Activated T-helper 1 cell treated with anti-CD3 and anti-CD28 coated beads, Interleukin-2, amount 50 U/mL, for 16 hours (primary cell): ENCODE data around the gene P2RX7.
A peak's percentile ranks its signal among the peaks of the same experiment; 100 is the strongest.

Source experiments
- DNase-seq, 2 donors: peaks; one replicate each; pipeline ENCODE4 v3.0.0-alpha.2; 2020; ENCODE audit warnings: low read depth in 1 of 2, low spot score in 1 of 2

Gene P2RX7

DNA sequence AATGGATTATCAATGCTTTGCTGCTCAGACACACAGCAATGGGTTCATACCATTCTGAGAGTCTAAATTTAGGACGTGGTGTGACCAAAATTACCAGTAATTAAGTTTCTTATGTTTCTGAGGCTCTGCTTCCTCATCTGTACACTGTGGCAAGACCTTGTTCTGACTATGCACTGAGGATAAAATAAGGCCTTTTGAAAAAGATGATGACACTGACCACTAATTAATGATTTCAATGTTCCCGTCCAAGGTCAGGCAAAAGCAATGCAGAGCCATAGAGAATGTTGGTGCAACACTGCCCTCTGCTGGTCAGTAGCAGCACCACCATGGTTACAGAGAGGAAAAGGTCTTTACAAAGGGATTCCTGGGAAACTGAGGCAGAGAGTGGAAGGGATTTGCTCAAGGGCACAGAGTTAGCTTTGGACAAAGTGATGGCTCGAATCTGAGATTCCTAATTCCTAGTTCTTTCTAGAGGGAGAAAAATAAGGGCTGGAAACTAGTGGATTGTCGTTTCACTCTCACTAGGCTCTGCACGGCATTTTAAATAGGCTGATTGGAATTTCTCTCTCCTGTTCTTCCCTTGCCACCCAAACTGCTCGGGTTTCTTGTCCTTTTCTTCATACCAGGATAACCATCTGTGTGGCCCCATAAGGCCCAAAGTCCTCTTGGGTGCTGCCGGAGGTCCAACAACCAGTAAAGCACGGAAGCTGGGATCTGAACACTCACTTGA lies 22.3 kb upstream of the P2RX7 start:
- peak; percentile 35 to 46 for DNase-seq

DNA sequence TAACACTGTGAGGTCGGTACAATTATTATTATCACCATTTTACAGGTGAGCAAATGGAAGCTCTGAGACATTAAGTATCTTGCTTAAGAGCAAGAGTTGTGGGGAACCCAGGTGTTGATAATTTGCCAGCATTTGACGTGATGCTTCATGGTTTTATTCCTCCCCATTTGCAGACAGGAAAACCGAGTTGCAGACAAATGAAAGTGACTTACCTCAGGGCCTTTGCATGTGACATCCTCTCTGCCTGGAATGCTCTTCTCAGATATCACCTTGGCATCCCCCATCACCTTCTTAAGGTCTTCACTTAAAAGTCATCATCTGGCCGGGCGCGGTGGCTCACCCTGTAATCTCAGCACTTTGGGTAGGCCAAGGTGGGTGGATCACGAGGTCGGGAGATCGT lies 21.0 kb upstream of the P2RX7 start:
- DNase-seq, result no peak

DNA sequence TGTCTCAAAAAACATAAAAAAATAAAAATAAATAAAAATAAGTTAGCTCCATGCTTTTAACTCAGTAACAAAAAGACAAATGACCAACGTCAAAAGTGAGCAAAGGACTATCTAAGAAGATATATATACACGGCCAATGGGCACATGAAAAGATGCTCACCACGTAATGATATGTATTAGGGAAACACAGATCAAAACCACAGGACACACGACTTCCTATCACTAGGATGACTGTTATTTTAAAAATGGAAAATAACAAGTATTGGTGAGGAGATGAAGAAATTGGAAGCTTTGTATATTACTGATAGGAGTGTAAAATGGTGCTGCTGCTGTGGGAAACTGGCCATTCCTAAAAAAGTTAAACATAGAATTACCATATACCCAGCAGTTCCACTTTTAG lies 20.2 kb upstream of the P2RX7 start:
- no peak for DNase-seq

DNA sequence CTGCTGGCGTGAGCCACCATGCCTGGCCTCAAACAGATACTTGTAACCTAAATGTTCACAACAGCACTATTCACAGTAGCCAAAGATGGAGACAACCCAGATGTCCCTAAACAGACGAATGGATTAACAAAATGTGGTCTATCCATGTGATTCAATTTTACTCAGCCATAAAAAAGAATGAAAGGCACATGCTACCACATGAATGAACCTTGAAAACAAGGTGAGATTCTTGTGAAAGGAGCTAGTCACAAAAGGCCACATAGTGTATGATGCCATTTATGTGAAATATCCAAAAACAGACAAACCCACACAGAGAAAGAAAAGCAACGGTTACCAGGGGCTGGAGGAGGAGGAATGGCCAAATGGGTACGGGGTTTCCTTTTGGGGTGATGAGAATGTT lies 19.6 kb upstream of the P2RX7 start:
- no peak for DNase-seq

DNA sequence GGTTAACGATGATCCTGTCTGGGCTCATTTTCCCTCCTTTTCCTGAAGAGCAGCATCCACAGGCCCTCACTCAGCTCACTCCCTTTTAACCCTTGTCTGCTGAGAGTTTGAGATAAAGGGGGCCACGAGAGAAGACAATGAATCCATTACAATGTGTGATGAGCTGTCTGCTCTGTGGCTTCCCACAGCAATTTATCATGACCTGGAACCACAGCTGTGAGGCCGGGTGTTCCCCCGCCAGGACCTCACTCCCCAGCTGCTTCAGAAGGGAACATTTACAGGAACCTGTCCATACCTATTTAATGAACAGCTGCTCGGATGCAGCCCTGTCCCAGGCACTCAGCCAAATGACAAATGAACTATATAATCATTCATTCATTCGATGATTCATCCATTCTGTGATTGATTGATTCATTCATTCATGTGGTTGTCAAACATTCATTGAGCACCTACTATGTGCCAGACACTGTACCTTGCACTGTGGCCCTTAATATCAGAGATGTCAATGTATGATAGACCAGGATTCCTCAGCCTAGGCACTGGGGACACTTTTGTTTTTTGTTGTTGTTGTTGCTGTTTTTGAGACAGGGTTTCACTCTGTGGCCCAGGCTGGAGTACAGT lies 18.5 kb upstream of the P2RX7 start:
- no peak for DNase-seq

DNA sequence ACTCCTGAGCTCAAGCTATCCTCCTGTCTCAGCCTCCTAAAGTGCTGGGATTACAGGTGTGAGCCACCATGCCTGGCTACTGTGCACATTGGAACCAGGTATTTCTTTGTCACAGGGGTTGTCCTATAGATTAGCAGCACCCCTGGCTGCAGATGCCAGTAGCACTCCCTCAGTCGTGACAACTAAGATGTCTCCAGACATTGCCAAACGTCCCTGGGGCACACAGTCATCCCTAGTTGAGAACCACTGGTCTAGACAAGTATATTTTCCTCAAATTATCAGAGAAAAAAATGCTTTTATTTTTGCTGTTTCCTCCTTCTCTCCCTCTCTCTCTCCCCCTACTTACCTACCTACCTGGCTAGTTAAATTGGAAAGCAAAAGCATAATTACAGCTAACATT lies 17.9 kb upstream of the P2RX7 start:
- no peak for DNase-seq

DNA sequence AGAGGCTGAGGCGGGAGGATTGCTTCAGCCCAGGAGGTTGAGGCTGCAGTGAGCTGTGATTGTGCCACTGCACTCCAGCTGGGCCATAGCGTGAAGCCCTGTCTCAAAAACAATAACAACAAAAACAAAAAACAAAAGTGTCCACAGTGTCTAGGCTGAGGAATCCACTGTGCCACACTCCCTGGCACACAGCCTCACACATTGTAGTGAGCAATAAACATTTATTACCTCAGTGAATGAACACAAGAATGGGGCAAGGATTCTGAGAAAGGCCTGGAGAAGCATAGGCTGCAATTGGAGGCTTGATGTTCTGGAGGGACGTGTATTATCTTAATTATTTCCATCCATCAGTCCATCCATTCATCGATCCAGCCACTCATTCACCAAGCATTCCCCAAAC lies 17.1 kb upstream of the P2RX7 start:
- no peak for DNase-seq

DNA sequence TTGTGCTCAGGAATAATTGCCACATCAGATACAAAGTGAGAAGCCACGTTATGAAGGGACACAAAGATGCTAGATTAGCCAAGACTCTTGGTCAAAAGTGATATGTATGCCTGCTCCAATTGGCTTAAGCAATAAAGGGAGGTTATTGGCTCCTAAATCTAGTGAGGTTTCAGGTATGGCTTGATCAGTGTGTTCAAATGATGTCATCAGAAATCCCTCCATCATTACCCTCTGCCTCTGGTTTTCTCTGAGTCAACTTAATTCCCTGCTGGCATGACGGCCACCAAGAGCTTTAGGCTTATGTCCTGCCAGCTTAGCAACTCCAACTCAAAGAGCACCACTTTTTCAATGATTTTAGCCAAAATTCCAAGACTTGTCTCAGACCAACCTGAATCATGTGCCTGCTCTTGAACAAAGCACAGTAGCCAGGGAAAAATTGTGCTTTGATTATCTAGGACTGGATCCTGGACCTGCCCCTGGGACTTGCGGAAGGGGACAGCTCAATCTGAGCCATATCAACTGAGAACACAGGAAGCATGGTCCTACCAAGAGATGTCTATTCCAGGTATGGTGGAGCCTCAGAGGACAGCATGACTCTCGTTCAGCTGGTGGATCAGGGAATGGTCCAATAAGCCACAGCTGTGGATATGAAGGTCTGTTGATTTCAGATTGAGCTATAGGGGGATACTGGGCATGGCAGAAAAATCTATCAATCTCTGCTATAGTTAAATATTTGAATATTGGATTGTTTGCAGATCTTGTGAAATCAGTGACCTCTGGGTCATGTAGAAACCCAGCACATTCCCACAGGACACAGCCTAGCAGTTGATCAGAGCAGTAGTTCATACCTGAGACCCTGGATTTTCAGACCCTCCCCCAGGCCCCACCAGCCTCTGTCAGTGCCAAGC lies 16.1 kb upstream of the P2RX7 start:
- DNase-seq, result no peak

DNA sequence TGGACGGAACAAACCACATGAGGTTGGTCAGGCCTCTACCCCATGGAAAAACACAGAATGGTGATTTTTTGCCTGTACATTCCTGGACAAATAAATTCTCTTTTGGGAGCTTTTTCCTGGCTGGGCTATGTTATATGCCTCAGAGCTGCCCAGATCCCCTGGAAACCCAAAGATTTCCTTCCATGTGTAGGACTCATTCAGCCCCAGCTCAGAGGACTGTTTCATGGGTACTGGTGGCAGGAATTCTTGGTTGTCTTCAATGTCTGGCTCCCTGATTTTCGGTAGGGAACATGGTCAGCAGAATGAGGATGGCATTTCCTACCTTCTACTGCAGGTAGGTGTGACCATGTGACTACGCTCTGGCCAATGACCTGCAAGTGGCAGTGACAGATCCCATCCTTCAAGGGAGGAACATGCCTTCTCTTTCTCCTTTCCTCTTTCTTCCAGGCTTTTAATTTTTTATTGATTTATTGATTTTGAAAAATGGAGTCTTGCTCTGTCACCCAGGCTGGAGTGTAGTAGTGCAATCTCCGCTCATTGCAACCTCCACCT lies 15.4 kb upstream of the P2RX7 start:
- DNase-seq, result no peak

DNA sequence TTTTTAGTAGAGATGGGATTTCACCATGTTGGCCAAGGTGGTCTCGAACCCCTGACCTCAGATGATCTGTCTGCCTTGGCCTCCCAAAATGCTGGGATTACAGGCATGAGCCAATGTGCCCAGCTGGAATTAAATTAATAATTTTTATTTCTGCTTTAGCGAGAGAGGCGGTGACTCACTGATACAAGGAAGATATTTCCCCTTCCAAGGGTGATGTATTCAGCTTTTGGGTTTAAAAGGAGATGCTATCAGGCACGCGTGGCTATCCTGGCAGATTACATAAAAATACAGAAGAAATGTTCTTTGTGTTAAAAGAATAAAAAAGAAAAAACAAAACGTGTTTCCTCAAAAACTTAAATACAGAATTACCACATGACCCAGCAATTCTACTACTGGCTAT lies 12.4 kb upstream of the P2RX7 start:
- no peak for DNase-seq

DNA sequence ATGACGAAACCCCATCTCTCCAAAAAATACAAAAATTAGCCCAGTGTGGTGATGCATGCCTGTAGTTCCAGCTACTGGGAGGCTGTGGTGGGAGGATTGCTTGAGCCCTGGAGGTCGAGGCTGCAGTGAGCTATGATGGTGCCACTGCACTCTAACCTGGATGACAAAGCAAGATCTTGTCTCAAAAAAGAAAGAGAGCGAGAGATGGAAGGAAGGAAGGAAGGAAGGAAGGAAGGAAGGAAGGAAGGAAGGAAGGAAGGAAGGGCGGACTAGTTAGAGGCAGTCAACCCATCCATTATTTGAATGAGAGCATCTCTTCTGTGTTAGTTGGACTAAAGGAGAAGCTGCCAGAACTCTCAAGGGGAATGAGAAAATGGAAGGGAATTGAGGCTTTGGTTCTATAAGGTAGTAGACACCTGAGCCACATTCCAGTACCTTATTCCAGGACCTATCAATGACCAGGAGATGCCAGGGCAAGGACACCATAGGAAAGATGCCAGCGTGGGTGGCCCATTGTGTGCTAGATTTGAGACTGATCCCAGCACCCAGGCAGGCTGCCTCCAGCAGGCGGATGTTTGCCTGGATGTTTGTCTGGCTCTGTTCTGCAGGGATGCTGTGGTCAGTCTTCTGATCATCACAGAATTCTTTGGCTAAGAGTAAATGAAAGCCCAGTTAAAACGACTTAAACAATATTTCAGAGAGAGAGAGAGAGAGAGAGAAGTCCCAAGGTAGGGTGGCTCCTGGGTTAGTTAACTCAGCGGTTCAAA lies 11.5 kb upstream of the P2RX7 start:
- DNase-seq, result no peak

DNA sequence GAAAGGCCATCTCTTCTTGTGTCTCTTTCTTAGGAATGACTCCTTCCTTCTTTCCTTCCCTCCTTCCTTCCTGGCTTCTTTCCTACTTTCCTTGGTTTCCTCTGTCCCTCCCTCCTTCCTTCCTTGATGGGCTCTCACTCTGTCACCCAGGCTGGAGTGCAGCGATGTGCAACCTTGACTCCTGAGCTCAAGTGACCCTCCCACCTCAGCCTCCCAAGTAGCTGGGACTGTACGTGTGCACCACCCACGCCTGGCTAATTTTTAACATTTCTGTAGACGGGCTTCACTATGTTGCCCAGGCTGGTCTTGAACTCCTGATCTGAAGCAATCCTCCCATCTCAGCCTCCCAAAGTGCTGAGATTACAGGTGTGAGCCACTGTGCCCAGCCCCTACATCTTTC lies 10.9 kb upstream of the P2RX7 start:
- no peak for DNase-seq

DNA sequence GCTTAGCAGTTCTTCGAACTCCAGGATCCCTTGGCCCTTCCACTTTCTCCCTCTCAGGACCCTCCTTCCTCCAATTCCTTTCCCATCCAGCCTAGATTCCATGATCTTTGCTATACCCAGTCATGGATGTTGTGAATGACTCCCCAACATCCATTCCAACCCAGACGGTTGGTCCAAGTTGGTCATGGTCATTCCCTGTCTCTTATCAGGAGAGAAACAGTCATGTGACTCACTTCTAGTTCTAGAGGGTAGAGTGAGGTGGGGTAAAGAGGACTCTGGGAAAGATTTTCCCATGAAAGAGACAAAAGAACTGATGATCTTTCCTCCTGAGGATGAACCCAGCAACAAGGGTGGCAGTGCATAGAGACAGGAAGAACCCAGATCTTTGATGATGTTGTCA lies 9.2 kb upstream of the P2RX7 start:
- DNase-seq, result no peak

DNA sequence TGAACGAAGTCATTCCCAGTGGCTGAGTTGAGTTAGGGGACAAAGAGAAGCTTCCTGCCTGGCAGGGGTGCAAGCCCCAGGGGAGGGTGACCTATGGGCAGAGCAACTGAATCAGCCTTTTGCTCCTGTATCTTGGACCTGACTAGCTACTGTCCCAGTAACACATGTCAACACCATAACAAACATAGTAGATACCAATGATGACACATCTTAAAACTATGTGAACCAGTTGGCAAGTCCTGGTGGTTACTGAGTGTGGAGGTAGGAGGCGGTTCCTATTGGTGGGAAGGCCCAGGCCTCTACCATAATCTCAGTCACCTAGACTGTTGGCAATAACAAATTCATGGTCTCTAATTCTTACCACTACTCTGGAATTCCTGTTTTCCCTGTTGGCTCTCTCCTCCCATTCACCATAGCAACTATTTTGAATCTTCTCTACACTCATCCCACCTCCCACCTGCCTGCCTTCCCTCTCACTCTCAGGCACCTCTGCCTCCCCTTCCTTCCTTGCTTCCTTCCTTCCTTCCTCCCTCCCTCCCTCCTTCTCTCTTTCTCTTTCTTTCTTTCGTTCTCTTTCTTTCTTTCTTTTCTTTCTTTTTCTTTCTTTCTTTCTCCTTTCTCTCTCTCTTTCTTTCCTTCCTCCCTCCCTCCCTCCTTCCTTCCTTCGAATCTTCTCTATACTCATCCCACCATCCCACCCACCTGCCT lies 8.1 kb upstream of the P2RX7 start:
- DNase-seq, result no peak

DNA sequence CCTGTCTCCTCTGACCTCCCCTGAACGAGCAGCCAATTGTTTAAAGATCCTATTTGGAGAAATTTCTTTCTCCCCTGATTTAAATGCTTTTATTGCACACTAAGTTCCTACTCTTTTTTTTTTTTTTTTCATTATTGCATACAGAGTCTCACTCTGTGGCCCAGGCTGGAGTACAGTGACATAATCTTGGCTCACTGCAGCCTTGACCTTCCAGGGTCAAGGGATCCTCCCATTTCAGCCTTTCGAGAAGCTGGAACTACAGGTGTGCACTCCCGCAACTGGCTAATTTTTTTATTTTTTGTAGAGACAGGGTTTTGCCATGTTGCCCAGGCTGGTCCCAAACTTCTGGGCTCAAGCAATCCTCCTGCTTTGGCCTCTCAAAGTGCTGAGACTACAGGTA lies 5.2 kb upstream of the P2RX7 start:
- DNase-seq, result no peak

DNA sequence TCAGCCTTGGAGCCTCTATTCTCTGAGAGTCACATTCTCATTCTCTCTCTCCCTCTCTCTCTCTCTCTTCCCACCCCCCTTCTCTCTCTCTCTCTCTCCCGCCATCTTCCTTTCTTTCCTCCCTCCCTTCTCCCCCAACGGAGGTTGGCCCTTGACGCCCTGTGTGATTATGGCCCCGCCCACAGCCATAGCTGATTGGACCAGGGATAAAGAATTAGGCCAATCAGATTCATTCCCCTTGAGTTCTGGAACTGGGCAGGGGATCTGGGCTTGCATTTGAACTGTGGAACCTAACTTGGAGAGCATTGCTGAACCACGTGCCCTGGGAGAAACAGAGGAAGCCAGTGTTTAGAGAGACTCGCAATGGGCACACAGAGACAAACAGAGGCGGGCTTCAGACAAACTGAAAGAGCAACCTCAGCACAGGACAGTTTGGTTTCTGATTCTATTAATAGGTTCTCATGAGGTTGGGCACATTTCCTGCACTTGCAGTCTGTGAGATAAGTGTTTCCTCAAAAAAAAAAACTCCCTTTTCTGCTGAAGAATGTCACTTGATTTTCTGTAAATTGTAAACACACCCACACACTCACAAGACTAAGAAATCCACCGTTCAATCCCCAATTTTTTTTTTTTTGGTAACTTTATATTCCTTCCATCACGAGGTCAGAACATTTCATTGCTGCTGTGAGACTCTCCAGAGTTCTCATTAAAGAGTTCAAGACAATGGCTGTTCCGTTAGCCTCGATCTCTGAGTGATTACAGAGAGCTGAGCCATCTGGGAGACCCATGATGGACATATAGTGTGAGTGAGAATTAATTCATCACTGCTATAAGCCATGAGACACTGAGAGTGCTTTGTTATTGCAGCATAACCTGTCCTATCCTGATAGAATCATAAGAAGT lies 3.5 kb upstream of the P2RX7 start:
- peak; percentile 38 to 68 for DNase-seq

DNA sequence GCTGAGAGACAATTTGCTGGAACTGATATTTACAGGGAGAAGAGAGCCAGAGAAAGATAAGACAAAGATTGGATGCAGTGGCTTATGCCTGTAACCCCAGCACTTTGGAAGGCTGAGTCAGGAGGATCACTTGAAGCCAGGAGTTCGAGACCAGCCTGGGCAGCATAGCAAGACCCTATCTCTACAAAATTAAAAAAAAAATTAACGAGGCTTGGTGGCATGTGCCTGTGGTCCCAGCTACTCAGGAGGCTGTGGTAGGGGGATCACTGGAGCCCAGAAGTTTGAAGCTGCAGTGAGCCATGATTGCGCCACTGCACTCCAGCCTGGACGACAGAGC lies 2.9 kb upstream of the P2RX7 start:
- no peak for DNase-seq

DNA sequence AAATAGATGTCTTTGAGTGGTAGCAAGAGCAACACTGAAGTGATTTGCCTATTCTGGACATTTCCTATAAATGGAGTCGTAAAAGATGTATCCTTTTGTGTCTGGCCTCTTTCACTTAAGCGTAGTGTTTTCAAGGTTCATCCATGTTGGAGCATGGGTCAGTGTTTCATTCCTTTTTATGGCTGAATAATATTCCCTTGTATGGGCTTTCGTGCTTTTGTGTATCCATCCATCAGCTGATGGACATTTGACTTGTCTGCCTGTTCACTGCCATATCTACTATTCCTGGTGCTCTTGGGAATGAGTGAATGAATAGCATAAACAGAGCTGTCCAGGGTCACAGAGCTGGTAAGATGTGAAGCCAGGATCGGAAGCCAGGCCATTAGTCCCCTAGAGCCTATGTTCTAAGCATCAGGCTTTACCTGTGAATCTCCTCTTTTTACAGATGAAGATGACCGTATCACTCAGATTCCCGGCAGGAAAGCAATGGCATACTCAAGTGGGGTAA lies 1.8 kb upstream of the P2RX7 start:
- no peak for DNase-seq

DNA sequence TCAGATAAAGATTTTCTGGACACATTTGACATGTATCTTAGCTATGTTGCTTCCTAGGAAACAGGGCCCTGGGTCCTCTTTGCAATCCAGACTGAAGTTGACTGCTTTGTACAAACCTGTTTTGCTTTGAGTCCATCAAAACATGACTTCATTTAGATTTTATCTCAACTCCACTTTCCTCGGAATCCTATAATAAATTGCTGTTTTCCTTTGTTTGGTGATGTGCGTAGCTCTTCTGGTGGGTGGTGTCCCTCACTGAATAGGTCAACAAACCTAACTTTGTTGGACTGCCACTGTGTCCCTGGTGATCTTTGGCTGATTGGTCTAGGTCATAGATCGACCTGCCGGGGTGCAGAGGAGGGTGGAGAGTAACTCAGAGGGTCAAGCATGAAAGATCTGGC lies 735 bp upstream of the P2RX7 start:
- DNase-seq, result no peak
